Globus pallidus (tissue), 1 donor: ENCODE measurements around the gene SORL1.

Source experiments
- DNase-seq: peaks from one replicate; pipeline ENCODE4 v3.0.0-alpha.2; 2015; ENCODE audit warnings: low spot score

SORL1 gene

GRCh38 chr11:121426476-121427399 is 25.4 kb upstream of the SORL1 start:
- DNase-seq = no peak

- DNase-seq = no peak
Measured at GRCh38 chr11:121427400-121427744, 24.7 kb upstream of the SORL1 start.

- no peak for DNase-seq
Measured at GRCh38 chr11:121429556-121429955, 22.6 kb upstream of the SORL1 start.

- DNase-seq = no peak
Measured at GRCh38 chr11:121431820-121432526, 20.1 kb upstream of the SORL1 start.

- no peak for DNase-seq
Measured at GRCh38 chr11:121435132-121435531, 17.0 kb upstream of the SORL1 start.

GRCh38 chr11:121435551-121436511 is 16.3 kb upstream of the SORL1 start:
- no peak for DNase-seq

GRCh38 chr11:121437018-121437685 is 15.0 kb upstream of the SORL1 start:
- DNase-seq = no peak

GRCh38 chr11:121437686-121438078 is 14.4 kb upstream of the SORL1 start:
- no peak for DNase-seq

GRCh38 chr11:121439337-121439736 is 12.8 kb upstream of the SORL1 start:
- DNase-seq = no peak

GRCh38 chr11:121439759-121440158 is 12.4 kb upstream of the SORL1 start:
- no peak for DNase-seq

- no peak for DNase-seq
Measured at GRCh38 chr11:121441521-121441920, 10.6 kb upstream of the SORL1 start.

GRCh38 chr11:121443688-121444275 is 8.3 kb upstream of the SORL1 start:
- DNase-seq = no peak

GRCh38 chr11:121444526-121444925 is 7.6 kb upstream of the SORL1 start:
- no peak for DNase-seq

GRCh38 chr11:121445071-121445768 is 6.9 kb upstream of the SORL1 start:
- no peak for DNase-seq

- no peak for DNase-seq
Measured at GRCh38 chr11:121446752-121447156, 5.4 kb upstream of the SORL1 start.

GRCh38 chr11:121448011-121448410 is 4.1 kb upstream of the SORL1 start:
- DNase-seq = no peak

GRCh38 chr11:121448431-121448941 is 3.6 kb upstream of the SORL1 start:
- DNase-seq = no peak

- no peak for DNase-seq
Measured at GRCh38 chr11:121449123-121449522, 3.0 kb upstream of the SORL1 start.

GRCh38 chr11:121449626-121450025 is 2.5 kb upstream of the SORL1 start:
- DNase-seq = no peak

- no peak for DNase-seq
Measured at GRCh38 chr11:121450401-121450800, 1.7 kb upstream of the SORL1 start.
